ENCODE results near the gene TMEM30A.

TMEM30A gene

GRCh38 chr6:75262716-75263400, 21.7 kb downstream of the TMEM30A start:
- Histone ChIP-seq H3K79me2 (ENCODE audit: insufficient read depth, low read length) (peaks cover 31% of the 10 kb centered on the region), H4K20me1 (ENCODE audit: insufficient read depth, low read length) (peaks cover 5% of the 10 kb centered on the region; the same call in 1 of the 2 replicates), H3K36me3 (ENCODE audit: insufficient read depth, low read length) (peaks cover 66% of the 10 kb centered on the region), H3K4me1 (ENCODE audit: insufficient read depth, low read length) (no peaks in the 10 kb centered on the region), H3K27me3 (ENCODE audit: insufficient read depth, low read length, poor library complexity) (no peaks in the 10 kb centered on the region), H3K27ac (ENCODE audit: low read length) (no peak overlapping the region), H3K4me2 (ENCODE audit: insufficient read depth, low read length) (no peak overlapping the region), H2AFZ (ENCODE audit: low read depth, low read length) (no peak overlapping the region), H3K9ac (ENCODE audit: low read depth, low read length) (no peak overlapping the region), H3K9me3 (ENCODE audit: insufficient read depth, low read length, severe bottlenecking) (no peaks in the 10 kb centered on the region), H3K4me3 (ENCODE audit: low read depth in 1 of 2, low read length in 2 of 2) (no peak overlapping the region)
- TF ChIP-seq EZH2 (IDR thresholded peaks at IDR 0.05; ENCODE audit: borderline replicate concordance, low read depth, low read length, severe bottlenecking) (no peak), CTCF (IDR thresholded peaks at IDR 0.05; ENCODE audit: borderline replicate concordance, extremely low read depth, low read length, poor library complexity, severe bottlenecking) (no peak)
- DNase-seq (no peak), ATAC-seq (ENCODE audit: insufficient read depth, low read depth) (no peak)

- H3K27me3 ChIP-seq (ENCODE audit: insufficient read depth, low read length, poor library complexity), result no peaks in the 10 kb centered on the region
- ATAC-seq (ENCODE audit: insufficient read depth, low read depth) (no peak), DNase-seq (no peak)
- H3K36me3 ChIP-seq (ENCODE audit: insufficient read depth, low read length), result peaks cover 81% of the 10 kb centered on the region
- H3K4me2 ChIP-seq (ENCODE audit: insufficient read depth, low read length), result no peak overlapping the region
- no peaks in the 10 kb centered on the region for H3K4me1 ChIP-seq (ENCODE audit: insufficient read depth, low read length)
- TF ChIP-seq CTCF (IDR thresholded peaks at IDR 0.05; ENCODE audit: borderline replicate concordance, extremely low read depth, low read length, poor library complexity, severe bottlenecking), result no peak
- no peak for TF ChIP-seq EZH2 (IDR thresholded peaks at IDR 0.05; ENCODE audit: borderline replicate concordance, low read depth, low read length, severe bottlenecking)
- H3K4me3 ChIP-seq (ENCODE audit: low read depth in 1 of 2, low read length in 2 of 2), result no peak overlapping the region
- peaks cover 18% of the 10 kb centered on the region for H3K79me2 ChIP-seq (ENCODE audit: insufficient read depth, low read length)
- no peaks in the 10 kb centered on the region for H3K9me3 ChIP-seq (ENCODE audit: insufficient read depth, low read length, severe bottlenecking)
- peaks cover 5% of the 10 kb centered on the region; the same call in 1 of the 2 replicates for H4K20me1 ChIP-seq (ENCODE audit: insufficient read depth, low read length)
- H2AFZ ChIP-seq (ENCODE audit: low read depth, low read length), result no peak overlapping the region
- H3K9ac ChIP-seq (ENCODE audit: low read depth, low read length), result no peak overlapping the region
- H3K27ac ChIP-seq (ENCODE audit: low read length), result no peak overlapping the region
Observed at GRCh38 chr6:75261299-75261698, 23.3 kb downstream of the TMEM30A start.

- no peaks in the 10 kb centered on the region for H3K4me1 ChIP-seq (ENCODE audit: insufficient read depth, low read length)
- H2AFZ ChIP-seq (ENCODE audit: low read depth, low read length), result no peak overlapping the region
- peaks cover 5% of the 10 kb centered on the region; the same call in 1 of the 2 replicates for H4K20me1 ChIP-seq (ENCODE audit: insufficient read depth, low read length)
- no peak overlapping the region for H3K4me2 ChIP-seq (ENCODE audit: insufficient read depth, low read length)
- peaks cover 68% of the 10 kb centered on the region for H3K36me3 ChIP-seq (ENCODE audit: insufficient read depth, low read length)
- DNase-seq, result no peak
- H3K9me3 ChIP-seq (ENCODE audit: insufficient read depth, low read length, severe bottlenecking), result no peaks in the 10 kb centered on the region
- H3K9ac ChIP-seq (ENCODE audit: low read depth, low read length), result no peak overlapping the region
- no peaks in the 10 kb centered on the region for H3K27me3 ChIP-seq (ENCODE audit: insufficient read depth, low read length, poor library complexity)
- H3K79me2 ChIP-seq (ENCODE audit: insufficient read depth, low read length), result no peaks in the 10 kb centered on the region
- no peak overlapping the region for H3K4me3 ChIP-seq (ENCODE audit: low read depth in 1 of 2, low read length in 2 of 2)
- no peak for ATAC-seq (ENCODE audit: insufficient read depth, low read depth)
- TF ChIP-seq EZH2 (IDR thresholded peaks at IDR 0.05; ENCODE audit: borderline replicate concordance, low read depth, low read length, severe bottlenecking), result no peak
- TF ChIP-seq CTCF (IDR thresholded peaks at IDR 0.05; ENCODE audit: borderline replicate concordance, extremely low read depth, low read length, poor library complexity, severe bottlenecking), result no peak
- H3K27ac ChIP-seq (ENCODE audit: low read length), result no peak overlapping the region
Observed at GRCh38 chr6:75257343-75258087, 27.1 kb downstream of the TMEM30A start.

All from DND-41 (cell line).